H1 (cell line): Measurements from ENCODE around the gene TNXB. TPM values are rescaled to one million over a fixed set of nuclear protein-coding genes. Genes with fewer than 3 reads are reported as not detected.

ENCODE experiments used
- CTCF ChIA-PET: fragments of 300-600 bp; sonication (Branson Sonifier 250); formaldehyde crosslinking; loops from one replicate; lab custom pipeline; 2021; ENCODE audit not compliant: partially characterized antibody; lab: Charles Lee
- POLR2A ChIA-PET: fragments of 300-600 bp; sonication (Branson Sonifier 250); formaldehyde crosslinking; loops from one replicate; lab custom pipeline; 2021; ENCODE audit warnings: inconsistent platforms; ENCODE audit not compliant: partially characterized antibody; lab: Charles Lee
- DNase-seq, 2 experiments: peaks; one replicate each; pipeline versions ENCODE4 v3.0.0 to v3.0.0-alpha.2; 2010 to 2022; ENCODE audit warnings: low spot score in 2 of 2, low read depth in 1 of 2, mixed read lengths in 1 of 2
- FAIRE-seq: peaks from 2 replicates; lab custom pipeline; 2011; peaks lifted over from hg19 to GRCh38; lab: Jason Lieb, UNC
- H2AFZ ChIP-seq: 2 replicates; pipeline ENCODE4 v1.8.1; 2012; ENCODE audit warnings: low read length, inconsistent platforms
- H2AK5ac ChIP-seq: 2 replicates; pipeline ENCODE4 v1.6.1; 2013; ENCODE audit warnings: low read depth, low read length
- H2BK120ac ChIP-seq: replicated peaks from 2 replicates; pipeline ENCODE3; 2013; ENCODE audit warnings: low read depth, low read length, inconsistent platforms
- H2BK12ac ChIP-seq: 2 replicates; pipeline ENCODE4 v1.6.1; 2013; ENCODE audit warnings: low read depth, low read length
- H2BK15ac ChIP-seq: 2 replicates; pipeline ENCODE4 v1.6.1; 2013; ENCODE audit warnings: low read length
- H2BK20ac ChIP-seq: 2 replicates; pipeline ENCODE4 v1.6.1; 2013; ENCODE audit warnings: low read length
- H2BK5ac ChIP-seq: 2 replicates; pipeline ENCODE4 v1.6.1; 2013; ENCODE audit warnings: low read depth, low read length
- H3K14ac ChIP-seq: 2 replicates; pipeline ENCODE4 v1.6.1; 2013; ENCODE audit warnings: inconsistent platforms; ENCODE audit not compliant: insufficient read length
- H3K18ac ChIP-seq: 2 replicates; pipeline ENCODE4 v1.6.1; 2013; ENCODE audit warnings: low read length; ENCODE audit errors: extremely low read depth
- H3K23ac ChIP-seq: 2 replicates; pipeline ENCODE4 v1.6.1; 2013; ENCODE audit warnings: inconsistent platforms; ENCODE audit not compliant: insufficient read length
- H3K23me2 ChIP-seq: 2 replicates; pipeline ENCODE4 v1.6.1; 2013; ENCODE audit warnings: low read depth, low read length
- H3K27ac ChIP-seq: 2 replicates; pipeline ENCODE4 v1.6.1; 2011; ENCODE audit warnings: low read depth, low read length, inconsistent platforms
- H3K27me3 ChIP-seq, 4 experiments: replicated peaks in 1 of 4; 1 replicate in 1 of 4; 2 replicates in 3 of 4; pipeline versions ENCODE4 v1.6.1 to v1.8.1; 2011 to 2013; ENCODE audit warnings: low read length in 3 of 4, mild to moderate bottlenecking in 3 of 4, inconsistent platforms in 2 of 4, mixed read lengths in 2 of 4, moderate library complexity in 1 of 4; ENCODE audit not compliant: control insufficient read depth in 3 of 4, insufficient read depth in 3 of 4; ENCODE audit errors: extremely low read depth in 1 of 4
- H3K36me3 ChIP-seq, 4 experiments: 2 replicates each; pipeline versions ENCODE4 v1.6.1 to v1.8.1; 2011 to 2013; ENCODE audit warnings: mild to moderate bottlenecking in 4 of 4, low read length in 3 of 4, moderate library complexity in 2 of 4, control low read depth in 1 of 4, inconsistent platforms in 1 of 4; ENCODE audit not compliant: insufficient read depth in 4 of 4, control insufficient read depth in 2 of 4
- H3K4ac ChIP-seq: replicated peaks from 2 replicates; pipeline ENCODE3; 2013; ENCODE audit warnings: low read length, low read depth, mixed read lengths, inconsistent platforms; ENCODE audit not compliant: insufficient read length
- H3K4me1 ChIP-seq, 4 experiments: replicated peaks in 1 of 4; 1 replicate in 1 of 4; 2 replicates in 3 of 4; pipeline versions ENCODE4 v1.6.1 to v1.8.1; 2011 to 2013; ENCODE audit warnings: low read length in 3 of 4, inconsistent platforms in 2 of 4, mixed read lengths in 1 of 4; ENCODE audit not compliant: insufficient read depth in 4 of 4, control insufficient read depth in 3 of 4
- H3K4me2 ChIP-seq, 2 experiments: 2 replicates each; pipeline versions ENCODE4 v1.6.1 to v1.8.1; 2011 to 2013; ENCODE audit warnings: low read depth in 2 of 2, low read length in 2 of 2, control low read depth in 1 of 2, inconsistent platforms in 1 of 2, mild to moderate bottlenecking in 1 of 2; ENCODE audit not compliant: insufficient read depth in 1 of 2
- H3K4me3 ChIP-seq, 4 experiments: fragments of 200-600, 300-600 bp in 1 of 4; sonication (generic), shearing (Covaris generic), sonication (Bioruptor Twin) in 1 of 4; 2 replicates each; pipeline versions ENCODE4 v1.5.1 to v1.8.1; 2011 to 2016; ENCODE audit warnings: low read length in 4 of 4, low read depth in 3 of 4, control low read depth in 2 of 4, inconsistent platforms in 2 of 4, mild to moderate bottlenecking in 2 of 4, mixed read lengths in 1 of 4, moderate library complexity in 1 of 4; ENCODE audit not compliant: insufficient read depth in 2 of 4; ENCODE audit errors: extremely low read depth in 1 of 4
- H3K56ac ChIP-seq: replicated peaks from 2 replicates; pipeline ENCODE3; 2013; ENCODE audit warnings: low read depth, mild to moderate bottlenecking, mixed read lengths, low read length, inconsistent platforms; ENCODE audit not compliant: insufficient read length
- H3K79me1 ChIP-seq: 2 replicates; pipeline ENCODE4 v1.6.1; 2013; ENCODE audit warnings: low read depth, low read length, control low read depth
- H3K79me2 ChIP-seq, 2 experiments: 2 replicates each; pipeline versions ENCODE4 v1.6.1 to v1.8.1; 2012 to 2013; ENCODE audit warnings: low read length in 2 of 2, mild to moderate bottlenecking in 2 of 2, inconsistent platforms in 1 of 2; ENCODE audit not compliant: insufficient read depth in 2 of 2, control insufficient read depth in 1 of 2
- H3K9ac ChIP-seq, 4 experiments: replicated peaks in 1 of 4; 1 replicate in 1 of 4; 2 replicates in 3 of 4; pipeline versions ENCODE4 v1.6.1 to v1.8.1; 2011 to 2013; ENCODE audit warnings: low read depth in 3 of 4, low read length in 3 of 4, control low read depth in 2 of 4, mild to moderate bottlenecking in 2 of 4, moderate library complexity in 2 of 4, inconsistent platforms in 1 of 4; ENCODE audit errors: extremely low read depth in 1 of 4
- H3K9me3 ChIP-seq, 2 experiments: 2 replicates each; pipeline versions ENCODE4 v1.6.1 to v1.8.1; 2012 to 2013; ENCODE audit warnings: mild to moderate bottlenecking in 2 of 2, moderate library complexity in 2 of 2, control low read depth in 1 of 2, inconsistent platforms in 1 of 2, low read depth in 1 of 2, low read length in 1 of 2, mixed read lengths in 1 of 2; ENCODE audit not compliant: insufficient read depth in 2 of 2
- H4K20me1 ChIP-seq, 2 experiments: replicated peaks in 1 of 2; 2 replicates each; pipeline versions ENCODE3 to v1.8.1; 2011 to 2013; ENCODE audit warnings: inconsistent platforms in 2 of 2, low read length in 2 of 2, mild to moderate bottlenecking in 1 of 2; ENCODE audit not compliant: insufficient read depth in 2 of 2, control insufficient read depth in 1 of 2
- H4K5ac ChIP-seq: 2 replicates; pipeline ENCODE4 v1.6.1; 2013; ENCODE audit warnings: low read length, low read depth, mixed read lengths, inconsistent platforms; ENCODE audit not compliant: insufficient read length
- H4K8ac ChIP-seq: 2 replicates; pipeline ENCODE4 v1.8.0; 2013; ENCODE audit warnings: mild to moderate bottlenecking, moderate library complexity, low read length, inconsistent platforms; ENCODE audit not compliant: insufficient read depth; ENCODE audit errors: extremely low read depth
- H4K91ac ChIP-seq: replicated peaks from 2 replicates; pipeline ENCODE3; 2013; ENCODE audit warnings: low read length, mixed read lengths, inconsistent platforms; ENCODE audit not compliant: insufficient read length
- TBP ChIP-seq: IDR thresholded peaks from 2 replicates; pipeline ENCODE4 v1.6.1; 2011; ENCODE audit warnings: low read depth, low read length, improper control_type of control experiment
- TEAD4 ChIP-seq: IDR thresholded peaks from 2 replicates; pipeline ENCODE4 v1.6.1; 2012; ENCODE audit warnings: low read depth, low read length, inconsistent platforms, mixed read lengths
- WGBS, 2 experiments: shearing (Covaris generic) in 1 of 2; methylation state at CpG; one replicate each; pipeline versions ENCODE4 v1.1.6 to v1.1.7; 2013 to 2015; ENCODE audit warnings: low lambda C conversion rate in 2 of 2, mixed read lengths in 2 of 2, inconsistent platforms in 1 of 2, low coverage in 1 of 2, missing lambda C conversion rate in 1 of 2; ENCODE audit not compliant: insufficient replicate concordance in 2 of 2, insufficient coverage in 1 of 2, insufficient read length in 1 of 2; ENCODE audit errors: extremely low coverage in 1 of 2, missing lambda C conversion rate in 1 of 2; 5-methylcytosine and 5-hydroxymethylcytosine counted together
- polyA plus RNA-seq, 7 experiments: library from polyadenylated mRNA; depleted of rRNA in 3 of 7; stranded (reverse) in 5 of 7; unstranded in 2 of 7; fragments of >200 nt in 5 of 7; fragments of 200-250 nt in 2 of 7; gene quantifications; 1 replicate in 5 of 7; 2 replicates in 1 of 7; 4 replicates in 1 of 7; pipeline versions ENCODE4 v1.2.1 to v1.2.3, GENCODE V29; 2011 to 2013; ENCODE audit warnings: missing spikeins in 2 of 7, mixed read lengths in 2 of 7
- total RNA-seq: library from RNA; stranded (reverse); fragmentation: NEBNext Ultra II Directional; extraction: Animal tissue kit (Norgen Biotek cat#: 25700); gene quantifications from 2 replicates; pipeline ENCODE4 v1.2.1, GENCODE V29; 2021

TNXB gene
- total and polyA plus RNA-seq, 2 of the 8 experiments (the other 6 are each of a cell fraction or from before 2014, with no cell fraction given): 3.1 to 4.8 TPM

GRCh38 chr6:32073101-32073500 lies 36.0 kb downstream of the TNXB start:
- ChIA-PET CTCF (interaction anchor here (0.8 to 2.1 kb wide), 6 partner anchors 11 to 44 kb away, joined by 3 to 5 read pairs (median 4); no protein-coding TSS in a partner anchor), POLR2A (no interaction called here)
- Histone ChIP-seq H3K79me2 (no peaks in the 10 kb centered on the region), H4K5ac (no peak overlapping the region), H2AK5ac (no peak overlapping the region), H2BK120ac (no peak overlapping the region), H3K4me2 (no peak overlapping the region), H3K79me1 (no peaks in the 10 kb centered on the region), H3K4ac (no peak overlapping the region), H3K27ac (no peak overlapping the region), H3K9me3 (no peaks in the 10 kb centered on the region), H2BK20ac (no peak overlapping the region), H3K36me3 (no peaks in the 10 kb centered on the region), H4K91ac (no peak overlapping the region), H3K18ac (no peak overlapping the region), H3K4me1 (peaks cover 0 to 8% (median 5%) of the 10 kb centered on the region in 4 experiments; a peak in 6 of 7 replicates), H3K27me3 (no peaks in the 10 kb centered on the region; a peak in 1 of 7 replicates), H3K9ac (no peak overlapping the region), H4K8ac (no peak overlapping the region), H2BK12ac (no peak overlapping the region), H2BK15ac (no peak overlapping the region), H2AFZ (no peak overlapping the region), H3K23me2 (no peaks in the 10 kb centered on the region), H3K23ac (no peak overlapping the region), H3K56ac (no peak overlapping the region), H3K4me3 (no peak overlapping the region), H4K20me1 (no peaks in the 10 kb centered on the region), H3K14ac (no peak overlapping the region), H2BK5ac (no peak overlapping the region)
- WGBS, 2 experiments: 88% methylated on average over 3 of the region's 3 CpGs; no CpG with 5 or more reads in 1 of the 2 experiments
- FAIRE-seq (no peak), DNase-seq (no peak)
- TF ChIP-seq TEAD4 (0 out of 2 replicates have a peak, but pooled peaks have one; percentile 11), TBP (no peak)
